GM19035 (cell line): ENCODE results near the gene ELMO3.

ENCODE experiments used
- ATAC-seq: cut with Tn5 transposase; IDR thresholded peaks from one replicate; pipeline ENCODE4 v1.9.1; 2021; ENCODE audit not compliant: unreplicated experiment

The ELMO3 gene

GRCh38 chr16:67163999-67164558 lies 34.9 kb upstream of the ELMO3 start:
- ATAC-seq = no peak

- no peak for ATAC-seq
Measured at GRCh38 chr16:67164599-67165061, 34.3 kb upstream of the ELMO3 start, which contains the start of gene HSF4. Gene HSF4 (plus strand): TSS chr16:67164745. CDS start chr16:67164812, 67 bp downstream.

- no peak for ATAC-seq
Measured at GRCh38 chr16:67165121-67166078, 33.5 kb upstream of the ELMO3 start.

GRCh38 chr16:67166110-67166547 lies 32.8 kb upstream of the ELMO3 start:
- ATAC-seq = no peak

GRCh38 chr16:67166598-67167168 lies 32.2 kb upstream of the ELMO3 start:
- ATAC-seq = no peak

GRCh38 chr16:67167588-67167987 lies 31.3 kb upstream of the ELMO3 start:
- ATAC-seq = no peak

- ATAC-seq = no peak
Measured at GRCh38 chr16:67169011-67169451, 29.9 kb upstream of the ELMO3 start.

- no peak for ATAC-seq
Measured at GRCh38 chr16:67169642-67170167, 29.2 kb upstream of the ELMO3 start.

GRCh38 chr16:67170168-67170948 lies 28.6 kb upstream of the ELMO3 start, which contains the start of gene NOL3:
Gene NOL3 (plus strand): TSS chr16:67170538.
- peak; percentile 41 for ATAC-seq

- no peak for ATAC-seq
Measured at GRCh38 chr16:67170949-67171649, 27.8 kb upstream of the ELMO3 start.

GRCh38 chr16:67173323-67173722 lies 25.6 kb upstream of the ELMO3 start:
- ATAC-seq = no peak

- ATAC-seq = peak; percentile 33
Measured at GRCh38 chr16:67173808-67174705, 24.9 kb upstream of the ELMO3 start.

GRCh38 chr16:67174706-67175231 lies 24.2 kb upstream of the ELMO3 start:
- ATAC-seq = no peak

GRCh38 chr16:67176662-67177061 lies 22.3 kb upstream of the ELMO3 start:
- ATAC-seq = no peak

GRCh38 chr16:67177743-67178699 lies 20.9 kb upstream of the ELMO3 start:
- ATAC-seq = no peak

GRCh38 chr16:67179421-67180080 lies 19.4 kb upstream of the ELMO3 start:
- ATAC-seq = no peak

GRCh38 chr16:67180166-67180565 lies 18.8 kb upstream of the ELMO3 start:
- ATAC-seq = no peak
